GM12892 (cell line): Measurements from ENCODE around the gene SERPINA10.

Experiments used
- DNase-seq: peaks from one replicate; pipeline ENCODE4 v3.0.0; 2011; ENCODE audit not compliant: insufficient read length
- FAIRE-seq: peaks from 2 replicates; lab custom pipeline; 2011; peaks lifted over from hg19 to GRCh38; lab: Jason Lieb, UNC
- POLR2A ChIP-seq: IDR thresholded peaks from 2 replicates; pipeline ENCODE4 v1.6.1; 2011; ENCODE audit warnings: low read depth, low read length, control low read depth
- POLR2AphosphoS5 ChIP-seq: IDR thresholded peaks from 2 replicates; pipeline ENCODE4 v1.6.1; 2011; ENCODE audit warnings: low read depth, low read length, control low read depth
- TAF1 ChIP-seq: IDR thresholded peaks from 2 replicates; pipeline ENCODE4 v1.6.1; 2011; ENCODE audit warnings: low read depth, mild to moderate bottlenecking, control low read depth, low read length, borderline replicate concordance

The SERPINA10 gene

DNA sequence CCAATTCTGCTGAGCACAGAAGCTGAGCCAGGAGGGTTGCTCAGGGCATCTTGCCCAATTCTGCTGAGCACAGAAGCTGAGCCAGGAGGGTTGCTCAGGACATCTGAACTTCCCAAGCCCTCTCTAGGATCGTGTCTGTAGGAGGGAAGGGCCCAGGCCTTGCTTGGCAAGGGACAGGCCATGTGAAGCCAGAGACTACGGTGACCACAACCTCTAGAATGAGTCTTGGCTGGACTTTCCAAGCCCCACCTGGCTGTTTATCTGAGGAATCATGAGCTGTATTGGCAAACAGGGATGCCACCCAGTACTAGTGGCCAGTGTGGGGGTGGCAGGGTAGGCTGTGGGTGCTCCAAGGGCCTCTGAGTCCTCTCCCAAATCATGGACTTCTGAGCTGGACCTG is 37.8 kb upstream of the SERPINA10 start:
- no peak for TF ChIP-seq POLR2AphosphoS5
- no peak for TF ChIP-seq TAF1
- TF ChIP-seq POLR2A, result no peak
- DNase-seq, result no peak
- FAIRE-seq, result no peak

DNA sequence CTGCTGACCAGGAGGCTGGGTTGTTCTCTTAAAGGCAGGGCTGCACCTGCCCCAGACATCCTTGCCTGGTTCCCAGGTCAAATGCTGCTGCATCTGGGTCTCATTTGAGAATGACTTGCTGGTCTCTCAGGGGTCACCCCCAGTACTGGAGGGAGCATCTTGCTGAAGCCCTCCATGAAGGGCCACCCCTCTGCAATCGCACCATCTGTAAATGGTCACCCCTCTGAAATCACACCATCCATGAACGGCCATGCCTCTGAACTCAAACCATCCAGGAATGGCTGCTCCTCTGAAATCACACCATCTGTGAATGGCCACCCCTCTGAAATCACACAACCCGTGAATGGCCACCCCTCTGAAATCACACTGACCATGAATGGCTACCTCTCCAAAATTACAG is 37.4 kb upstream of the SERPINA10 start:
- FAIRE-seq, result no peak

DNA sequence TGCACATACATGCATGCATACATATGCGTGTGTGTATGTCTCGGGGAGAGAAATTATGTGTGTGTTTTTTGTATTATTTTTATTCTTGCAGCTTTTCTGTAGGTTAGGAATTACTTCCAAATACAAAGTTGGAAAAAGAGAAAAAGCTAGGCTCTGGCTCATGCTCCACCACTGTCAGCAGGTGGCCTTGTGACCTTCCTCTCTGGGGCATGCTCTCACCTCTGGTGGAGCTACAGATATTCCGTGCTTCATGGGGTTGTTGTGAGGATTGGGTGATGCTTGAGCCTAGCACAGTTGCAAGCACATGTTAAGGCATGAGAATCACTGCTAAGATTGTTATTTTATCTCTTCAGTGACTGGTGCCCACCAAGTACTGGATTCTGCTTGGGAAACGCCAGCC is 36.8 kb upstream of the SERPINA10 start:
- FAIRE-seq (no peak), DNase-seq (no peak)
- TF ChIP-seq TAF1 (no peak), POLR2AphosphoS5 (no peak), POLR2A (no peak)

More for the DNA sequence above, 37.4 kb upstream of the SERPINA10 start:
- TF ChIP-seq POLR2AphosphoS5 (no peak), TAF1 (no peak), POLR2A (no peak)
- DNase-seq, result no peak

DNA sequence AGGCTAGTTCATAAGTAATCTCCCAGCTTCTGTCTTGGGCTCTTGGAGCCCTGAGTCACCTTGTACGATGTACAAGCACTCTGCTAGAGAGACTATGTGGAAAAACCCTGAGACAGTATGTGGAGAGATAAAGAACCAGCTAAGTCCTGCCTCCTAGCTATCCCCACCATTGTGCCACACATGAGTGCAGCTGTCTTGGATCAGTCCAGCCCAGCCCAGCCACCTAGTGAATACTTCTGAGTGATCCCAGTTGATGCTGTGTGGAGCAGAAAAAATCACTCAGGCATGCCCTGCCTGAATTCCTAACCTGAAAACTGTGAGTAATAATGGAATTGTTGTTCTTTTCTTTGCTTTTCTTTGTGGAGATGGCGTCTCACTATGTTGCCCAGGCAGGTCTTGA is 35.1 kb upstream of the SERPINA10 start:
- DNase-seq, result no peak
- no peak for FAIRE-seq
- TF ChIP-seq POLR2AphosphoS5 (no peak), TAF1 (no peak), POLR2A (no peak)

DNA sequence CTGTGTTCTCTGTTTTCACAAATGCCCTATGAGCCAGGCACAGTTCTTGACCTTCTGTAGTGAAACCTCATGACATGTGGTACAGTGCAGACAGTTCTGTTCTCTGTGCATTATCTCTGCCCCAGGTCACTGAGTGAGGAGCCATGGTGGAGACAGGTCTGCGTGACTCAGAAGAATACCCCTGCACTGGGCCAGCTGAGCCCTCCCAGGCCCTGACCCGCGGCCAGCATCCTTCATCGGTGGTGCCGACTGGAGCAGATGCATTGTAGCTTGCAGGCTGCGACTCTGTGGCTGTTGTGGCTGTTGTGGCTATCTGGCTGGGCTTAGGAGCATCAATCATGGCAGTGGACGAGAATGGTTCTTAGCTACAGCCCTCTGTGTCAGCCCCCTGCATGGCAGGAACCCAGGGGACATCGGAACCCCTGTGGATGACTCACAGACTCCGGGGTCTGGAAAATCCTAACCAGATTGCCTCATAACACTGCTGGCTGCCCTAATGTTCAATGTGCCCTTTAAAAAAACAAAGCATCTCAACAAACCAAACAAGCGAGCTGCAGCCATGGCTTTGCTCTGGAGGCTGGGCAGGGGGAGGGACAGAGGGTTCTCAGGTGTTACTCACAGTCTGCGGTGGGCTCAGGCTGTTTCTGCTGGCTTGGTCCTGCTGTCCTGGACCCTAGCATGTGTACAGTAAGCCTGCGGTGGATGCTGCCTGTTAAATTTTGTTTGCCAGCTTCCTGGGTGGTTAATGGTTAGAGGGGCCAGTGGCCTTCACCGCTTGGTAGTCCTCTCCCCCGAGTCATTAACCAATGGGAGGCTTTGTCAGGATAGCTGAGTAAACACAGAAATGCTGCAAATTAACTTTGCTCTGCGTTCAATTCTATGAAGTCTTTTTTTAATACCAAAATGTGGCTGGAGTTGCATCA is 29.8 kb upstream of the SERPINA10 start, which contains the start of gene SERPINA6:
Gene SERPINA6, minus strand, starts transcription at position 689 of the 923 bp plus-strand sequence. CDS start 8,688 bp downstream, outside the sequence.
- TF ChIP-seq TAF1 (no peak), POLR2A (no peak), POLR2AphosphoS5 (no peak)
- DNase-seq (no peak), FAIRE-seq (no peak)

DNA sequence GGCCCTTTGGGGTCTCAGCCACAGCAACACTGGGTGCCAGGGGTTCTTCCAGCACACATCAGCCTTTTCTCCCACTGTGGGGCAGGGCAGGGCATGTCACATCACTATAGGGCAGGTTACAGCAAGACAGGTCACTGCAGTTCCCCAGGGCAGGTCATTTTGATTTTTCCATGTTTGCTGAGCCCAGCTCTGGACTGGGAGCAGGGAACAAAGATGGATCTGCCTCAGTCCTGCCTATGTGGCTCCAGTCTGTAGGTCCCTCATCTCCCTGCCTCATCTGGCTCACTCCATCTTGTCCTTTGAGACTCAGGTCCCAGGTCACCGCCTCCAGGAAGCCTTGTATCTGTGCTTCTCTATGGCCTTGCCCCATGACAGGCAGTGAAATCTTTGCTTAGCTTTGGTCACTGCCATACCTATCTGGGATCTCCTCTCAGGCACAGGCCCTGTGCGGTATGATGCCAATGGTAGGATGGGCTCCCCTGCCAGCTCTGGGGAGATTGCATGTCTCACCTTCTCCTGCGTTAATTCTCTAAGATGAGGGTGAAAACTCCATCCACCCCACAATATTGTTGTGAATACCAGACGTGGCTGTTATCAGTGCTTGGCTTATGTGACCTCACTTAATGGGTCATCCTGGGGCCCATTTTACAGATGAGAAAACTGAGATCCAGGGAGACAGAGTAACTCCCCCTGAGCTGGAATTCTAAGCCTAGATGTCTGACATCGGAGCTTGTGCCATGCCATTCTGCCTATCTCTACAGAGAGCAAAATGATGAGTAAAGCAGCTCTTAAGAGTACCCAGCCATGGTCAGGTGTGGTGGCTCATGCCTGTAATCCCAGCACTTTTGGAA is 28.6 kb upstream of the SERPINA10 start:
- FAIRE-seq, result no peak

DNA sequence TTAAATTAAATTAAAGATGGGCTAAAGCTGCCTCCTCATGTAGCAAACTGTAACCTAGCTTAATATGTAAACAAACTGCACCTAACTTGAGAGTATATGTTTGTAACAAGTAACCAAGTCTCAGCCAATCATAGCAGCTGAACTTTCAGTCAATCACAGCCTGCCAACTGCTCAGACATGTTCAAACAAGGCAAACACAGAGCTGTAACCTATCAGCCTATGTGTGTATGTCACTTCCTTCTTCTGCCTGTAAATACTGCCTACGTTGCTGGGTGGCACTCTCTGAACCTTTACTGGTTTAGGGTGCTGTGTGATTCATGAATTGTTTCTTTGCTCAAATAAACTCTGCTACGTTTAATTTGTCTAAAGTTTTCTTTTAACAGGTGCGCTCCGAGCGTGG is 27.2 kb upstream of the SERPINA10 start:
- no peak for DNase-seq
- TF ChIP-seq POLR2A (no peak), TAF1 (no peak), POLR2AphosphoS5 (no peak)
- FAIRE-seq, result no peak

More for the DNA sequence above, 28.6 kb upstream of the SERPINA10 start:
- no peak for DNase-seq
- TF ChIP-seq TAF1 (no peak), POLR2A (no peak), POLR2AphosphoS5 (no peak)

DNA sequence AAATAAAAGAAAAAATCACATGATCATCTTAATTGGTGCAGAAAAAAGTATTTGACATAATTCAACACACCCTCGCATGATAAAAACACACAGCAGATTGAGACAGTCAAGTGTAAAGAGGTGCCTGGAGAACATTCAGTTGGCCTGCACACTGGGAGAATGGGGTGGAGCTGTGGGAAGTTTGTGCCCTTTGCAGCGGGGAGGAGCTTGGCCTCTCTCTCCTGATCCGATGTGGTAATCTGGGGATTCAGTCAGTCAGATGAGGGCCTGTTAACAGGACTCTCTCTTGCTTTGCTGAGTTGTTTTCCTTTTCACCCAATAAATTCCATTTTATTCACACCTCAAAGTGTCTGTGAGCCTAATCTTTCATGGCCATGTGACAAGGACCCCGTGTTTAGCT is 24.2 kb upstream of the SERPINA10 start:
- no peak for DNase-seq
- TF ChIP-seq POLR2A (no peak), TAF1 (no peak), POLR2AphosphoS5 (no peak)
- no peak for FAIRE-seq

DNA sequence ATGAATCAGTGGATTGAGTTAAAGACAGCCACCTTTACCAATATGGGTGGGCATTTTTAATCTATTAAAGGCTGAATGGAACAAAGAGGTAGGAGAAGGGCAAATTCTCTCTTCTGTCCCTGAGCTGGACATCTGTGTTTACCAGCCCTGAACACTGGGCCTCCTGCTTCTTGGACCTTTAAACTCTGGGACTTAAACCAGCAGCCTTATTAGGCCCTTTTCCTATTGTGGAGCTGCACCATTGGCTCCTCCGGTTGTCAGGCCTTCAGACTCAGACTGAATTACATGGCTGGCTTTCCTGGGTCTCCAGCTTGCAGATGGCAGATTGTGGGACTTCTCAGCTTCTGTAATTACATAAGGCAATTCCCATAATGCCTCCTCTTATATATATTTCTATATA is 23.6 kb upstream of the SERPINA10 start:
- TF ChIP-seq POLR2AphosphoS5, result no peak
- no peak for TF ChIP-seq POLR2A
- TF ChIP-seq TAF1, result no peak
- FAIRE-seq (no peak), DNase-seq (no peak)

DNA sequence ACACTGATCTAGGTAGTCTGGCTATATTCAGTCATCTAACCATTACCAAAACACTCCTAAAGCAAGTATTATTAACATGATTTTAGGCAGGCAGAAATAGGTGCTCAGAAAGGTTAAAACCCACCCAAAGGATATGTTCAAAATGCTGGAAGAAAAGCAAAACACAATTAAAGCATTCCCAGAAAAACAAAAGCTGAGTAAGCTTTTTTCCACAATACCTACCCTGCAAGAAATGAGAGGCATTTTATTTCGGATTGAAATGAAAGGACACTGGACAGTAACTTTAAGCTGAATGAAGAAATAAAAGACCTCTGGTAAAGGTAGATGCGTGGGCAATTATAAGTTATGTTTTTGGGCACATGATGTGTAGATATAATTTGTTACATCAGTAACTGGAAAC is 21.8 kb upstream of the SERPINA10 start:
- no peak for DNase-seq
- TF ChIP-seq TAF1 (no peak), POLR2AphosphoS5 (no peak)
- FAIRE-seq, result no peak

DNA sequence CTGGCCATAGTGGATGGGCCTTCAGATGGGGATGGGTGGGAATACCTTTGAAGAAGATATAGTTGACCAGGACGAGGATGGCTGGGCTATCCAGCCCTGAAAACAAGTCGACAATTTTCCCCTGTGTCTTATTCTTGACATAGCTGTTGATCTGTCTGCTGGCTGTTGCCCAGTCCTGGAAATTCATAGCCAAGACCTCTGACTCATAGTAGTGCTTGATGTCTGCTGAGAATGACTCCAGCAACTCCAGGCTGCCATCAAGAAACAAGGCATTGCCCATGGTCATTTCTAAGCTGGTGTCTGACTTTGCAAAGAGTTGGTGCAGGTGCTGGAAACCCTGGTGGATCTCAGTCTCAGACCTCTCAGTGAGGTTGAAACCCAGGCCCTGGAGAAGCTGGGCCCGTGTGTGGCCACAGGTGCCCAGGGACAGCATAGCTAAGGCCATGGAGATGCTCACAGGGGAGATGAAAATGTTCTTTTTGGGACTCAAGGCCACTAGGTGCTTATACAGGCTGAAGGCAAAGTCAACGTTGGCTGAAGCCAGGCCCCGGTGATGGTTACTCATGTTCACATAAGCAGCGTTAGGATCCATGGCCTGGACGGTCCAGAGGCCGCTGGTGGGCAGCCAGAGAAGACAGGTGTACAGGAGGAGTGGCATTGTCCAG is 21.1 kb upstream of the SERPINA10 start:
- FAIRE-seq, result no peak

More for the DNA sequence above, 21.1 kb upstream of the SERPINA10 start:
- TF ChIP-seq POLR2AphosphoS5 (no peak), POLR2A (no peak), TAF1 (no peak)
- no peak for DNase-seq
